NCI-H1694 (cell line): ENCODE data around the gene OS9.

ENCODE experiments used
- DNase-seq: peaks from one replicate; lab custom pipeline; 2025; lab: John Stamatoyannopoulos, UW

Gene OS9

GRCh38 chr12:57765698-57766463, 71.9 kb downstream of the OS9 start:
- DNase-seq = no peak

GRCh38 chr12:57766464-57767304, 72.8 kb downstream of the OS9 start, which contains the start of gene CYP27B1:
TSS of gene CYP27B1 (minus strand) at chr12:57767078. CDS start at chr12:57767041, 37 bp downstream.
- no peak for DNase-seq

- DNase-seq = no peak
Observed at GRCh38 chr12:57767305-57767698, 73.4 kb downstream of the OS9 start.

GRCh38 chr12:57767876-57768275, 73.9 kb downstream of the OS9 start:
- DNase-seq = no peak

GRCh38 chr12:57769594-57769993, 75.7 kb downstream of the OS9 start:
- no peak for DNase-seq

GRCh38 chr12:57770734-57771133, 76.8 kb downstream of the OS9 start:
- no peak for DNase-seq
